PFSK-1 (cell line): ENCODE results near the gene CASQ1.

Experiments
- FOXP2 ChIP-seq: optimal IDR thresholded peaks from 2 replicates; pipeline ENCODE3; 2011; ENCODE audit warnings: borderline replicate concordance, control low read depth, inconsistent platforms; ENCODE audit not compliant: insufficient read depth; ENCODE audit errors: extremely low read length, extremely low read depth
- POLR2AphosphoS5 ChIP-seq: IDR thresholded peaks from 2 replicates; pipeline ENCODE4 v1.6.1; 2012; ENCODE audit warnings: low read depth, mild to moderate bottlenecking, control low read depth, low read length, moderate library complexity
- REST ChIP-seq, 2 experiments: IDR thresholded peaks; 2 replicates each; pipeline versions ENCODE4 v1.6.1 to v1.8.0; 2011 to 2012; ENCODE audit warnings: low read depth in 2 of 2, low read length in 2 of 2, control low read depth in 1 of 2, inconsistent platforms in 1 of 2, mild to moderate bottlenecking in 1 of 2, moderate library complexity in 1 of 2; ENCODE audit not compliant: insufficient read depth in 1 of 2
- SIN3A ChIP-seq: IDR thresholded peaks from 2 replicates; pipeline ENCODE4 v1.6.1; 2012; ENCODE audit warnings: mild to moderate bottlenecking, low read length, moderate library complexity, borderline replicate concordance; ENCODE audit not compliant: insufficient read depth
- TAF1 ChIP-seq: IDR thresholded peaks from 2 replicates; pipeline ENCODE4 v1.6.1; 2012; ENCODE audit warnings: low read length, control low read depth, borderline replicate concordance; ENCODE audit not compliant: insufficient read depth

Gene CASQ1

GRCh38 chr1:160217481-160218051 lies 27.2 kb downstream of the CASQ1 start:
- TF ChIP-seq FOXP2 (no peak), REST (IDR thresholded peaks at IDR 0.05; ENCODE audit: insufficient read depth in 1 of 2, low read depth in 2 of 2, low read length in 2 of 2) (no peak), POLR2AphosphoS5 (no peak), SIN3A (no peak), TAF1 (no peak)

- TF ChIP-seq FOXP2 (no peak), POLR2AphosphoS5 (no peak), REST (IDR thresholded peaks at IDR 0.05; ENCODE audit: insufficient read depth in 1 of 2, low read depth in 2 of 2, low read length in 2 of 2) (no peak), TAF1 (no peak), SIN3A (no peak)
Observed at GRCh38 chr1:160219062-160219929, 28.9 kb downstream of the CASQ1 start.

- TF ChIP-seq TAF1 (no peak), POLR2AphosphoS5 (no peak), REST (IDR thresholded peaks at IDR 0.05; ENCODE audit: insufficient read depth in 1 of 2, low read depth in 2 of 2, low read length in 2 of 2) (no peak), FOXP2 (no peak), SIN3A (no peak)
Observed at GRCh38 chr1:160220301-160220700, 29.9 kb downstream of the CASQ1 start.

GRCh38 chr1:160221089-160221488 lies 30.7 kb downstream of the CASQ1 start:
- no peak for TF ChIP-seq FOXP2
- no peak for TF ChIP-seq REST (IDR thresholded peaks at IDR 0.05; ENCODE audit: insufficient read depth in 1 of 2, low read depth in 2 of 2, low read length in 2 of 2)
- no peak for TF ChIP-seq POLR2AphosphoS5
- TF ChIP-seq SIN3A, result no peak
- no peak for TF ChIP-seq TAF1

- TF ChIP-seq FOXP2, result no peak
- TF ChIP-seq TAF1, result no peak
- TF ChIP-seq SIN3A, result no peak
- no peak for TF ChIP-seq REST (IDR thresholded peaks at IDR 0.05; ENCODE audit: insufficient read depth in 1 of 2, low read depth in 2 of 2, low read length in 2 of 2)
- TF ChIP-seq POLR2AphosphoS5, result no peak
Observed at GRCh38 chr1:160222546-160222945, 32.2 kb downstream of the CASQ1 start.
